ENCODE measurements around the gene ALPL.

ALPL gene

DNA sequence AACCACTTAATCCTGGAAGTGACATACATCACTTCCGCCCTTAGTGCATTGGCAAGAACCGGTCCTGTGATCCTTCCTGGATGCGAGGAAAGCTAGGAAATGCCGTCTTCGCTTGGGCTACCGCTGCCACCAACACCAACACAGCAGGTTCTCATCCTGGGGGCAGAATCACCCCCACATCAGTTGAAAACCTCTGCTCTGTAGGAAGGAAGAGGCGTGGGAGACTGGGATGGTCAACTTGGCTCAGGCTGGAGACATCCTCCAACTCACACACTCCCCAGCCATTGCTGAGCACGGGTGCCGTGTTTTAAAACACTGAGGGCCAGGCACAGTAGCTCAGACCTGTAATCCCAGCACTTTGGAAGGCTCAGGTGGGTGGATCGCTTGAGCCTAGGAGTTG lies 74.9 kb downstream of the ALPL start:
- no peak for DNase-seq

DNA sequence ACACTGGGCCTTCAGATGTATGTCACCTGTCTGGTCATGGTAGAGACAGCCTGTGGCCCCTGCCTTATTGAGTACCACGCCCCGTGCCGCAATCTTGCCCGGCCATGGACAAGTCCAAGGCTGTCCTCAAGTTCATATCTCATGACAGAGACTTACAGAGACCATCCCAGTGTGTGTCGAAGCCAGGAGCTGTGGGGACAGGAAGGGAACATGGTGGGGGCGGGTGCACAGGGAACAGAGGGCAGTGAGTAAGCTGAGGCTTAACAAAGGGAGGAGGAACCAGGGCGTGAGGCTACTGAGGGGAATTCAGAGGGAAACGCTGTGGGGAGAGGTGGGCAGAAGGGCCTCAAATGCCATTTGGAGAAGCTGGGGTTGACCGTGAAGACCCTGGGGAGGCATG lies 75.8 kb downstream of the ALPL start:
- DNase-seq = no peak

DNA sequence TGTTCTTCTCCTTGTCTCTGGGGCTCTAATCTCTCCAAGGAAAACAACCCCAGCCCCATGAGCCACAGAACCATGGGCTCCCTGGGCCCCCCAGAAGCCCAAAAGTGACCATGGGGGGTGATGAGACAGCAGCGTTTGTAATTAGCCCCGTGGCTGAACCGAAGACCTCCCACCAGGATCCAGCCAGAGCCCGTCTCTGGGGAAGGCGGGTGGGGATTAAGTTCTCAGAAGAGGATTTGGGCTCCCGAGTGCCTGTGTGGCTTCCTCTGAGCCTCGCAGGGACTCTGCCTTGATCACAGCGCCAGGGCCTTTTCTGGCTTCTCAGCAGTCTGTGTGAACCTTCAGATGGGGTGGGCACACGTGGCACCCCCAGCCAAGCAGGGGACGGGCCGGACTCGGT lies 77.0 kb downstream of the ALPL start:
- DNase-seq = no peak

DNA sequence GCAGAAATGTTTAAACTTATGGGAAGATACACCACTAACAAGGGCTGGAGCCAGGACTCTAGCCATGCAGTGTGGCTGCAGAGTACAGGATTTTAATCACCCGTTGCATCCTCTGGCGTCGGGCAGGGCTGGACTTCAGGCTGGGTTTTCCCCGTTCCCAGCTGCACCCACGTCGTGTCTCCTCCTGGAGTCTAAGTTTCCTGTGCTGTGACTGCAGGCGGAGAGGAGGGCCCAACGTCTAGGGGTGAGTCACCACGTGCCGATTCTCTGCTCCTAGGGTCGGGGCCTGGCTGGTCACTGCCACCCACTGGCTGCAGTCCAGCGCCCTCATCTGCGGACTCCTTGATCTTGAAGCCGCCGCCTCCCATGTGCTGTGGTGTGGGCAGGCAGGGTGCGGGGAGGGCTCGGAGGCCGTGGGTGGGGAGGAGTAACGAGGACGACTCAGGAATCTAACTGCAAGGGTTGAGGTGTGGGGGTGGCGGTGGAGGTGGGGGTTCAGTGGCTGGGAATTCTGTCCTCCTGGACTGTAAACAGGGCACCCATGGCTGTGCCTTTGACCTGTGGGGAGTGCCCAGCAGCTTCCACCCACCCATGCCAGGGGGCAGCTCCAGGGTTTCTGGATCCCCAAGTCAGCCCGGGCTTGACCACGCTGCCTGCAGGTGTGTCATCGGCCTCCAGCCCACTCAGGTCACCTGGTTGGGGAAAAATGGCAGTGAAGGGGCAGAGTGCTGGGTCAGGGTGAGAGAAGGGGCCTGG lies 77.8 kb downstream of the ALPL start:
- no peak for DNase-seq

DNA sequence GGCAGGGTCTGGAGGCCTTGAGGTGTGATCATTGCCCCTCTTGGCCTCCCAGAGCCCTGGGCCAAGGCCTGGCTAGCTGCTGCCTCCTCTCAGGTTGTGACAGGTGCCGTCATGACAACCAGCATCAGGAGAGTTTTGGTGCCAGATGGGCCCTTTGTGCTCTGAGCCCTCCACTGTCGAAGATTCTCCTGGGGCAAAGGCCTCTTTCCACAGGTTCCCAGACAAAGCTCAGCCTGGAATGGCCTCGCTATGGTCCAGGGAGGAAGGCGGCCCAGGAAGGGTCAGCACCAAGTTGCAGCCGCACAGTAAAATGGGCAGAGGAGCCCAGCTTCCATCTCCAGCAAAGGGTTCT lies 78.4 kb downstream of the ALPL start:
- DNase-seq = no peak

DNA sequence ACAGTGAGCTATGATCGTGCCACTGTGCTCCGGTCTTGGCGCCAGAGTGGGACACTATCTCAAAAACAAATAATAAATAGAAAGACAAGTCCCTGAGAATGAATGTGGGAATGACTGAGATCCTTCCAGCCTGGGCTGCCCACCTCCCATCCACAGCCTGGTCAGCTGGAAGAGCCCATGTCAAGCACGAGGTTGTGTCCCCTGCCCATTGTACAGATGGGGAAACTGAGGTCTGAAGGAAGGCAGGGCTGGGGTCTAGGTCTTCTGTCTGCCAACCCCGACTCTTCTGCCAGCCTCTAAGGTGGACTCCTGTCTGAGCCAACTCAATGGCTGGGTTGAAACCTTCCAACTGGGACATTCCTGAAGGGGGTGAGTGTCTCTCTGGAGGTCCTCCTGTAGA lies 80.4 kb downstream of the ALPL start:
- no peak for DNase-seq

DNA sequence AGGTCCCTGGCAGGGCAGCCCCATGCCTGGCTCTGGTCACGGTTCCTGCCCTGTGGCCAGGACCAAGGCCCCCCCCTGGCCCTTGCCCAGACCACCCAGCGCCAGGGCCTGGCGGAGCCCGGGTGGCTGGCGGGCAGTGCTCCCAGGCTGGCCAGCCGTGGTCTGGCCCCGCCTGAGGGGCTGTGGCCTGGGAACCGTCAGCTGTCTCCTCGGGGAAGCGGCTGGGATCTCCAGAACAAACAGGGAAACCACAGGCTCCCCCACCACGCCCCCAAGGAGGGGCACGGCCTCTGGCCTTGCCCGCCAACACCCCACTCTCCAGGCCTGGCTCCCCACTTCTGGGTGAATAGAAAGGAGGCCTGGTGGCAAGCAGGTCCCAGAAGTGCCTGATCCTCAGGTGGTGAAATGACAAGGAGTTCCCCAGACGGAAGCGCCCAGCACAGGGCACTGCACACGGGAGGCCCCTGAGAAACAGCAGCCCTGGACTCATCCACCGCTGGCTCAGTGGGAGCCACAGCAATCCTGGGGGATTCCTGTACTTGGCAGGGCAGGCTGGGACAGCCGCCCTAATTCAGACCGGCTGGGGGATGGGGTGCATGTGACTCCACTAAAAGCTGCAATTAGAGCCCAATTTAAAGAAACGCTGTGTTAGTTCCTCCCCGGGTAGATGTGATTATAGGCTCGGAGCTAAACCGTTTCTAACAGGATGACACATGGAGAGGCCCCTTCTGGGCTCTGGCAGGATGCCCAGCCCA lies 81.1 kb downstream of the ALPL start:
- no peak for DNase-seq

DNA sequence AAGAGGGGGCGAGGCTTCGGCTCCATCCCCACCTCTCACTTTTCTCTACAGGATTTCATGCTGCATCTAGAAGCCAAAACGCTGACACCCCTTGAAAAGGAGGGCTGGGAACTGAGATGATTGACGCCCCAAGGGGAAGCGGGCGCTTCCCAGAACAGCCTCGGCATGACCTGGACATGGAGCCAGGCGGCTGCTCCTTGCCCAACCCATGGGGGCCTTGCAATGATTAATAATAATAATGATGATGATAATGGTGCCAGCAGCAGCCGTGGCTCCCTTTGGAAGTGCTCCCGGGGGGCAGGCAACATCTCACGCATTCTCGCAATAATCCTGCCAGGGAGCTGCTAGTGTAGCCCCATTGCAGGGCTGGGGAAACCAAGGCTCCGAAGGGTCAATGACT lies 81.7 kb downstream of the ALPL start:
- no peak for DNase-seq

DNA sequence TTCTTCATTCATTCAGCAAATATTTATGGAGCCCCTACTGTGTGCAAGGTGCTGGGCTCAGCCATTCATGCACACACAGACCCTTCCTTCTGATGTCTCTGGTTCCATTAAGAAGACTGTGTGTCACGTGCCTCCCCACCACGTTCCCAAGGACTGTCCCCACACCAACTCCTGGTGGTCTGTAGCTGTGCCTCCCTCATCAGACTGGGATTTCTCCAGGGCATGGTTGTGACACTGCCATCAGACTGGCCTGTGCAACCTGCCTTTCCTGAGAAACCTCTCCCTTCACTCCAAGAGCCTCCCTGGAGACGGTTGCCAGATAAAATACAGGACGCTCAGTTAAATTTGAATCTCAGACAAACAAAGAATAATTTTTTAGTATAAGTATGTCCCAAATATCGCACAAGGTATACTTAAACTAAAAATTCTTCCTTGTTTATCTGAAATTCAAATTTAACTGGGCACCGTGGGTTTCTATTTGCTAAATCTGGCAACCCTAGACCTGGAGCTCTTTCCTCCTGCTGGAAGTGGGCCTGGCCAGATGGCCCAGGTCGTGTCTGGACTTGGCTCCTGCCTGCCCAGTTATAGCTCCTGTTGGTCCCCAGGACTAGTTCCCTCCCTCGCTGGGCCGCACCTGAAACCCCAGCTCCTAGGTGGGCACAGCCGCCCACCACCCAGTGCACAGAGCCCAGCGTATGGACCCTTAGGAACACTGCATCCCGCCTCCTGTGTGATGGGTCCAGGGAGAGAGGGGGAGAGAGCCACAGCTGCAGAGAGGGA lies 83.1 kb downstream of the ALPL start:
- no peak for DNase-seq

DNA sequence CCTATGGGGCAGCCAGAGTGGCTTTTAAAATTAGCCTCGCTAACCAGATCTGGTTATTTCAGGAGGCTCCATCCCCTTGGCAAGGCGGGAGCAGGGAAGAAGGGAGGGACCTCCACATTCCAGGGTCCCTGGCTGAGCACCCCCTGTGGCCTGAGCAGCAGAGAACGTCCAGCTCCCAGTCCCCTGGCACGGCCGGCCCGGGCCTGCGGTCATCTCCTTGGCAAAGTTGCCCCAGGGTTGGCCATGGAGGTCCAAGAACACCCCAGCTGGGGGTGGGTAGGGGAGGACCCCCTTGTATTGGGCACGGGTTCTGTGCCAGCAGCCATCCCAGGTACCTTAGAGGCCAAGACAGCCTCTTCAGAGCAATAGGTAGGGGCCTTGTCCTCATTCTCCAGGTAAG lies 84.0 kb downstream of the ALPL start:
- no peak for DNase-seq

DNA sequence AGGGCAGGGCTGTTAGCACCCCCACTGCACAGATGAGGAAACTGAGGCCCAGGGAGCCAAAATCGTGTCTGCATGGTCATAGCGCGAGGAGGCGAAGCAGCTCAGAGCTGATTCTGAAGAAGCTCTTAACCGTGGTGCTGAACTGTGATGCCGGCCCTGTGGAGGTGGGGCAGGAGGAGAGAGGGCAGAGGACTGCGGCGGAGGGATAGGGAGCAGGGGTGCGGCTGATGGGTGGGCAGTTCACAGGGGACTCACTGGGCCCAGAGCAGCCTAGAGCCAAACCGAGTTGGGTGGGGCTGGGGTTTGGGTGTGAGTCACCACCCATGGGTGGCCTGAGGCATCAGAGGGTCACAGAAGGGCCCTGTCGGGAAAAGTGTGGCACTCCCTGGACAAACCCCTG lies 85.3 kb downstream of the ALPL start:
- DNase-seq = no peak

DNA sequence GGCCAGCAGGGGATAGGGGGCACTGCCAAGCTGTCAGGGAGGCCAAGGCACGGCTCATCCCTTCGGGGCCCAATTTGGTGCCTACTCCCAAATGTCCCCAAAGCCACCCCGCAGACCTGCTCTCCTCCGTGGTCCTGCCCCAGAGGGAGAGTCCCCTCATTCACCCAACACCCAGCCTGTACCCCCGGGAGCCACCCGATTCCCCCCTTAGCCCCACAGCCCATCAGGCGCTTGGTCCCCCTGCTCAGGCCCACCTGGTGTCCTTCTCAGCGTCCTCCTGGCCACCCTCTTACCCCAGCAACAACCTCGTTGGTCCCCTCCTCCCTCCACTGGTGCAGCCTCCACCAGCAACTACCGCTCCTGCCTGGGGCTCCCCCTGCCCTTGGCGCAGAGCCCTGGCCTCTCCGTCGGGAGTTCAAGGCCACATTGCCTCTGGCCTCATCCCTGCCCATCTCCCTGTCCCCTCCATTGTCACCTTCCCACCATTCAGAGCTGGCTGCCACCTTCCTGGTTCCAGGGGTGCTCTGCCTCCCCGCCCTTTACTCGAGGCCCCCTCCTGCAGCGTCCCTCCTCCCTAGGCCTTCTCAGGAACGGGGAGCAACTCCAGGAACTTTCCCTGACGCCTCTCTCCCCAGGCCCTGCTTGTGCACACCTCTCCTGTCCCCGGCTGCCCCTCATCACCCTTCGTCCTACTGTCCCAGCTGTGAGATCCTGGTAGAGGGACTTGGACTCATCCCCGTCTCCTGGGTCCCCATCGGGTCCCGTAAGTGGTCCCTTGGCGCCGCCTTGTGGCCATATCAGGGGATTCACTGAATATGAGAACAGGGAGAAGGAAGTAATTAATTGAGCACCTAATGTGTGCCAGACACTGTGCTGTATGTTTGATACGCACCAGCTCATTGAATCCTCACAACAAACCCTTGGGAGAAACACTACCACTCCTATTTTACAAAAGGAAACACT lies 86.0 kb downstream of the ALPL start:
- peak; percentile 69 for DNase-seq

DNA sequence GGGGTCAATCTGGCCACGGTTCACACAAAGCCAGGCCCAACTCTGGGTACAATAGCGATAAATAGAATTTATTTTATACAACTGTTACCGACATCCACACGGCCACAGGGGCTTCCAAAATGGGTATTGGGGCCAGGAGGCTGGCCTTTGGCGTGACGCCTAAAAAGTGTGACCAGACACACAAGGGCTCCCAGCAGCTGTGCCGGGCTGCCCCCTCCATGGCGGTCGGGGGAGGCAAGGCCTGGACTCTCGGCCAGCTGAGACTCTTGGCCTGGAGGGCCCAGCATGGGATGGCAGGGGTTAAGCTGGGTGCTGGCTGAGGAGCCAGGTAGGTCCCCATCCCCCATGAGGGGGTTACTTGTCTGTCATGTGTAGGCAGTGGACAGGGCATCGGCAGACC lies 87.0 kb downstream of the ALPL start:
- no peak for DNase-seq

DNA sequence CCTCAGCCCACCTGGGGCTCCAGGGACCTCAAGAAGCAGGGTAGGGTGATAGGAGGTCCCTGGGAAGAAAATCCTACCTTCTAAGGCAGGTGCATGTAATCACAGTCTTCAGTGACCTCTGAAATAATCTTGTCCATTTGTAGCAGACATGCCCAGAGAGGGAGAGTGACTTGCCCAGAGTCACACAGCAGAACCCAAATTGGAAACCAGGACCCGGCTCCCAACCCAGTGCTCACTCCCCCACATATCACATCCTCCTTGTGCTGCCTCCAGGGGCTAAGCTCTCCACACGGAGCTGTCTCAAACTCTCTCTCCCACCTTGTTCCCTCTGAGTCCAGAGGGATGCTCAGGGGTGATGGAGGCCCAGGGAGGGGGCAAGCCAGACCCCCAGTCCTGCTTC lies 87.4 kb downstream of the ALPL start:
- no peak for DNase-seq

DNA sequence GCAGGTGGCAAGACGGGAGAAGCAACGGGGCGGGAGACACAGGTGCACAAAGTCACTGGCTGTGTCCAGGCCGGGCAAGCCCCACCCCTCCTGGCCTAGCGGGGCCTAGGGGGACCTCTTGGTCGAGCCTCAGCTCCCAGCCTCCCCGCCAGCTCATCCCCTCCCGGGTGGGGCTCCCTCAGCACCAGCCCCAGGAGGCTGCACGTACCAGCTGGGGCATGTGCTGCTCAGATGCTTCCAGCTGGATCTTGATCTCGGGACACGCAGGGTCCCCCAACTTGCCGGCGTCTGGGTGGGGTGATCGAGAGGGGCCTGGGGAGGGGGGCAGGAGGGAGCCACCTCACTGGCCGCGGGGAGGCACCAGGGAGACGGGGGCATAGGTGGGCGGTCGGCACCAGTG lies 88.5 kb downstream of the ALPL start:
- DNase-seq = no peak

DNA sequence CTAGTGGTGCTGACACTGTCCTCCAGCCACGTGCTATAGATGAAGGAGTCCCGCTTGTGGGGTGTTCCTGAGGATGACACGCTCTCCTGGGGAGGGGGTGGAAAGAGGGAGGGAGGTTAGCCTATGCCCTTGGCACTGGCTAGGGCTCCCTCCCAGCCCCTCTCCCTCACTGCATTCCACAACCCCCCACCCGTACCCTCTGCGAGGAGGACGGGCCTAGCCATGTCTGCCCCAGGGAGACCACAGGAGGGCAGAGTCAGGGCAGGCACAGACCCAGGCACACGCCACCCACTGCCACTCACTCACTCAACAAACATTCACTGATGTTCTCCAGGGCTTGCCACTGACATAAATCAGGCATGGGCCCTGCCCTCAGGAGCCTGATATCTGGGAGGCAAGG lies 89.2 kb downstream of the ALPL start:
- DNase-seq = no peak

DNA sequence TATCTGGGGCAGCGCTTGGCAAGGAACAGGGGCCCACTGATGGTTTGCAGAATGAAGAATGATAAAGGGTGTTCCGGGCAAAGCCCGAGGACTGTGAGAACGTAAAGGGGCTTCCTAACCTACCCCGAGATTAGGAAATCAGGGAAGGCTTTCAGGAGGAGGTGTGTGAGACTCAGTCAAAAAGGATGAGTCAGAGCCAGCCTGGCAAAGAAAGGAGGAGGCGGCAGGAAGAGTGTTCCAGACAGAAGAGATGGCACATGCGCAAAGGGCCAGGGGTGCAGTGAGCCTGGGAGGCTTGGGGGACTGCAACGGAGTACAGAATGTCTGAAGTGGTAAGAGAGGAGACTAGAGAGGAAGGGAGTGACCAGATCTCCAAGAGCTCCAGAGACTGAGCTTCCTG lies 89.7 kb downstream of the ALPL start:
- DNase-seq = no peak

DNA sequence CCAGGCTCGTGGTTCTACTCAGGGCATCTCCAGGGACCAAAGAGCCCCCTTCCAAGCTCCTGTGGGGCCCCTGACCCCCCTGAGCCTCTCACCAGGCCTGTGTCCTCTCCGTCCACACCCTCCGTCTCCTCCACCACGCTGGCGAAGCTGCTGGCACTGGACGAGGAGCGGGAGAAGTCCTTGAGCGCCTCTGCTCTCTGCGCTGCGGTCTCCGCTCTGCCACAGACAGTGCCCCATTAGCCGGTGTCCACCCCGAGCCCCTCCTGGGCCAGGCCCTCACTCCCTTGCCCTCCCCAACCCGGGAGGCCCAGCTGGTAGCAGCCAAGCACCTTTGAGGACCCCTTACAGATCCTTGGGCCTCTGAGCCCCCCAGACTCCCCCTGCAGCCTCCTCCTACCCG lies 90.2 kb downstream of the ALPL start:
- no peak for DNase-seq

DNA sequence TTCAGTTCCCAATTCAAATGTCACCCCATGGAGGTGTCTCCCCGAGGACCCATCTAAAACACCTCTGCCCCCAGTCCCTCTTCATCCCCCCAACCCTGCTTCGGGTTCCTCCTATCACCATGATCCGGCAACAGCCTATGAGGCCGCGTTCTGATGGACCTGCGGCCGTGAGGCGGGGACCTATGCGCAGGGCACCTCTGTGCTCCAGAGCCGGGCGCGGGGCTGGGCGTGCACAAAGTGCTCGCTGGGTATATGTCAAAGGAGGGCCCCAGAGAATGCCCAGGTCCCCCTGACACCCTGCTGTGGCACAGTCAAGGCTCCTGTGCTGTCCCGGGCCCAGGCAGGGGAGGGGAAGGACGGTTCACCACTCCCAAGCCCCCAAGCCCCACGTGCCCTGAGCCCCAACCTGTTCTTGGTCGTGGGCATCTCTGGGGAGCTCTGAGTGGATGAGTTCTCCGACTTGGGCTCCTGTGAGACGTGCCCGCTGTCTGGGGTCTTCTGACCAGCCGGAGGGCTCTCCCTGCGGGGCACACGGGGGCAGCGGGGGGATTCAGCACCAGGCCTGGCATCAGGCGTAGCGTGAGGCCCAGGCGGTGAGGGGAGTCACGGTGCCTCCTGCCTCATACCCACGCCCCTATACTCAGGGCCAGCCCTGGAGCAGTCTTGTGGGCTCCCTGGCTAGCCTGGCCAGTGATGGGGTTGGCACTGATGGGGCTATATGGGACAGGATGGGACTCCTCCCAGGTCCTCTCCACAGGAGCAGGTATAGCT lies 92.2 kb downstream of the ALPL start:
- no peak for DNase-seq

DNA sequence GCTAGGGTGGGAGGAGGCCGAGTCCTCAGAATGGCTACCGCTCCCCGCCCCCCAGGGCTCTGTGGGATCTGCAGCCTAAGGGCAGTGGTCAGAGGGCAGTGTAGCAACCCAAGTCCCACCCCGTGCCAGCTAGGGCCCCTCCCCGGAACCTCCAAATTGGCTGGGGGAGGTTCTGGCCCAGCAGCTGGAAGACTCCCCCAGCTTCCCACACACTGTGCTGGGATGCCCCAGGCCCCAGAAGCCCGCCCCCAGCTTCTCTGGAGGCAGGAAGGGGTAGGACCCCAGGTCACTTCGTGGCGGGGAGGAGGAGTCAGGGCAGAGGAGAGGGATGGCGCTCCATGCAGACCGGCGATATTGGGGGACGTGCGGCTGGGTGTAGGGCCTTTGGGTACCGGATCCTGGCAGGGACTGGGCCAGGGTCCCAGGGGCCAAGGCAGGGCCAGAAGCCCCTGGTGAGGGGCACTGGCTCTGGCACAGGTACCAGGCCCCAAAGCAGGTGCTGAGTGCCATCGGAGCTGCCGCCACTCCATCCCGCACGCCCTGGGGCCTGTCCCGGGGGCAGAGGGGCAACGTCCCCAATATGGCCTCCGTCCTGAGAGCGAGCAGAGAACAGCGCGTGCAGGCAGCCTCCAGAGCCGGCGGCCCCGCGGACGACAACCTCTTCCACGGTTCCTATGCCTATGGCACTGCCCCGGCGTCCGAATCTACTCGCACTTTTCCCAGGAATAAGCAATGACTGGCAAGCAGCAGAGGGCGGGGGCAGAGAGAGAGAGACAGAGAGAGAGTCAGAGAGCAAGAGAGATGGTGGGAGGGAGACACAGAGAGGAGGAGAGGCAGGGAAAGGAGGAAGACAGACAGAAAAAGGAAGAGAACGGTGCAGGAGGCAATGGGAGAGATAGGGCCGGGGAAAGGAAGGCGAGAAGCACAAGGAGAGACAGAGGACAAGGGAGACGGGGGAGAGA lies 94.2 kb downstream of the ALPL start:
- DNase-seq = no peak
